ENCODE data around the gene NAP1L1. TPM values are rescaled to one million over a fixed set of nuclear protein-coding genes. Genes with fewer than 3 reads are reported as not detected.

NAP1L1 gene
- total RNA-seq, 2 experiments from 2014 or later: 348 to 904 TPM

DNA sequence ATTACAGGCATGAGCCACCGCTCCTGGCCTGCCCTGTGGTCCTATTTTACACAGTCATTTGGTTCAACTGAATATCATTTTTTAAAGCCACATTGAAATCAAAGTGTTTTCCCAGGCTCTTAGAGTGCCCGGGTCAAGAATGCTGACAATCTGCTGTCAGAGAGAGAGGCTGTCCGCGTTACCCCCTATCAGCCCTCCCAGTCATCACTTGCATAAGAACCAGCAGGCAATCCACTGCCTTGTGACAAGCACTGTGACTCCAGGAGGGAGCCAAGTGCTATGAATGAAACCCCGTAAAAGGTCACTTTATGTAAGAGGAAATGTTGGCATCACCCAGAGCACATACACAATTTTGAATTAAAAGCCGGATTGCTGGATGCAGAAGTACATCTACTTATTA is 66.4 kb downstream of the NAP1L1 start:
- Histone ChIP-seq H2AFZ (ENCODE audit: low read length) (no peak overlapping the region), H4K20me1 (ENCODE audit: insufficient read depth, low read length) (no peaks in the 10 kb centered on the region), H3K79me2 (ENCODE audit: insufficient read depth, low read depth, low read length) (no peaks in the 10 kb centered on the region), H3K27ac (ENCODE audit: low read depth, low read length, poor library complexity, severe bottlenecking) (no peak overlapping the region), H3K9me3 (ENCODE audit: low read length) (no peaks in the 10 kb centered on the region), H3K9me2 (ENCODE audit: insufficient read depth, low read length) (no peaks in the 10 kb centered on the region), H3K4me3 (ENCODE audit: low read depth, low read length, poor library complexity, severe bottlenecking) (no peak overlapping the region), H3K36me3 (ENCODE audit: insufficient read depth, low read length) (no peaks in the 10 kb centered on the region), H3K4me2 (ENCODE audit: low read length) (no peak overlapping the region), H3K4me1 (ENCODE audit: insufficient read depth, low read length, poor library complexity, severe bottlenecking) (no peaks in the 10 kb centered on the region)
- no peak for TF ChIP-seq EZH2phosphoT487 (IDR thresholded peaks at IDR 0.05; ENCODE audit: borderline replicate concordance, low read depth, low read length)
- TF ChIP-seq, protein P1, sequence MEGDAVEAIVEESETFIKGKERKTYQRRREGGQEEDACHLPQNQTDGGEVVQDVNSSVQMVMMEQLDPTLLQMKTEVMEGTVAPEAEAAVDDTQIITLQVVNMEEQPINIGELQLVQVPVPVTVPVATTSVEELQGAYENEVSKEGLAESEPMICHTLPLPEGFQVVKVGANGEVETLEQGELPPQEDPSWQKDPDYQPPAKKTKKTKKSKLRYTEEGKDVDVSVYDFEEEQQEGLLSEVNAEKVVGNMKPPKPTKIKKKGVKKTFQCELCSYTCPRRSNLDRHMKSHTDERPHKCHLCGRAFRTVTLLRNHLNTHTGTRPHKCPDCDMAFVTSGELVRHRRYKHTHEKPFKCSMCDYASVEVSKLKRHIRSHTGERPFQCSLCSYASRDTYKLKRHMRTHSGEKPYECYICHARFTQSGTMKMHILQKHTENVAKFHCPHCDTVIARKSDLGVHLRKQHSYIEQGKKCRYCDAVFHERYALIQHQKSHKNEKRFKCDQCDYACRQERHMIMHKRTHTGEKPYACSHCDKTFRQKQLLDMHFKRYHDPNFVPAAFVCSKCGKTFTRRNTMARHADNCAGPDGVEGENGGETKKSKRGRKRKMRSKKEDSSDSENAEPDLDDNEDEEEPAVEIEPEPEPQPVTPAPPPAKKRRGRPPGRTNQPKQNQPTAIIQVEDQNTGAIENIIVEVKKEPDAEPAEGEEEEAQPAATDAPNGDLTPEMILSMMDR (conservative IDR thresholded peaks at IDR 0.05; ENCODE audit: low read length): no peak
- no peak for DNase-seq (ENCODE audit: low spot score)
- ChIA-PET CTCF (ENCODE audit: unreplicated experiment) (no interaction called here), POLR2A (no interaction called here)
- BruUV-seq (replicated peaks): no TSS peak
- intact Hi-C loops (cut with micrococcal nuclease; ENCODE audit: unreplicated experiment): no loop called here

DNA sequence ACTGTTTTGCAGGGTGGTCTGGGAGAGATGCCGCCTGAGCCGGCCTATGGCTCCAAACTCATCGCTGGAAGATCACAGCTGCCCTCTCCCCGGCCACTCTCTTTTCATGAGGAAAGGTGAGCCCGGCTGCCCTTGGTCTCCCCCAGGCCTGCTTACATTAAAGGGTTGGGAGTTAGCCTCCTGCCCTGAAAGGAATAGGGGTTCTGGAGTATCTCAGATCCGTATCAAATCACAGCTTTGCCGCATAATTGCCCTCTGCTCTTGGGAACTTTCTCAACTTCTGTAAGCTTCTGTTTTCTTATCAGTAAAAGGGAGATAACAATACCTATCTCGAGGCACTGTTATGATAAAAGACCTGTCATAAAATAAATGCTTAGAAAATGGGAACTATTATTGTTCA is 70.5 kb downstream of the NAP1L1 start:
- H2AFZ ChIP-seq (ENCODE audit: low read length): no peak overlapping the region
- H3K79me2 ChIP-seq (ENCODE audit: insufficient read depth, low read depth, low read length): no peaks in the 10 kb centered on the region
- H3K4me1 ChIP-seq (ENCODE audit: insufficient read depth, low read length, poor library complexity, severe bottlenecking): no peaks in the 10 kb centered on the region
- BruUV-seq (replicated peaks): no TSS peak
- POLR2A ChIA-PET: no interaction called here
- no peak for DNase-seq (ENCODE audit: low spot score)
- TF ChIP-seq, protein P1 (conservative IDR thresholded peaks at IDR 0.05; ENCODE audit: low read length): no peak
- TF ChIP-seq EZH2phosphoT487 (IDR thresholded peaks at IDR 0.05; ENCODE audit: borderline replicate concordance, low read depth, low read length): no peak
- H3K4me2 ChIP-seq (ENCODE audit: low read length): no peak overlapping the region
- H3K9me2 ChIP-seq (ENCODE audit: insufficient read depth, low read length): no peaks in the 10 kb centered on the region
- intact Hi-C loops (cut with micrococcal nuclease; ENCODE audit: unreplicated experiment): no loop called here
- no peaks in the 10 kb centered on the region for H3K9me3 ChIP-seq (ENCODE audit: low read length)
- CTCF ChIA-PET (ENCODE audit: unreplicated experiment): no interaction called here
- H3K4me3 ChIP-seq (ENCODE audit: low read depth, low read length, poor library complexity, severe bottlenecking): no peak overlapping the region
- no peak overlapping the region for H3K27ac ChIP-seq (ENCODE audit: low read depth, low read length, poor library complexity, severe bottlenecking)
- no peaks in the 10 kb centered on the region for H4K20me1 ChIP-seq (ENCODE audit: insufficient read depth, low read length)
- H3K36me3 ChIP-seq (ENCODE audit: insufficient read depth, low read length): no peaks in the 10 kb centered on the region

DNA sequence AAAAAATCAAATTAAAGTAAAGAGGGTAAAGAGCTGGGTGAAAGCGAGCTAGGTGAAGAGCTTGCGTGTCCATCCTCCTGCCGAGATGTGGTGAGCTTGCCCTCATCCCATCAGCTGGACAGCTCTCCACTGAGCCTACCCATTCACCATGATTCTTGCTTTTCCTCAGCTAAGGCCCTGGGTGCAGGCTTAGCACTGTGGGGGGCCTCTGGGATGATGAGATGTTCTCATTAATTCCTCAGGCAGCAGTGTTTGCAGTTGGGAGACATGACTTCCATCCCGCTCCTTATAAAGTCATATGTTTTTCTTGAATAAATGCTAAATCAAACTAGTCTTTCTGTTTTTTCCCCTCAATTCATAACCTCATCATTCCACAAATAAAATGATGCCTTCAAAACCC is 70.9 kb downstream of the NAP1L1 start:
- Histone ChIP-seq H3K4me1 (ENCODE audit: insufficient read depth, low read length, poor library complexity, severe bottlenecking) (no peaks in the 10 kb centered on the region), H4K20me1 (ENCODE audit: insufficient read depth, low read length) (no peaks in the 10 kb centered on the region), H3K4me3 (ENCODE audit: low read depth, low read length, poor library complexity, severe bottlenecking) (no peak overlapping the region), H3K79me2 (ENCODE audit: insufficient read depth, low read depth, low read length) (no peaks in the 10 kb centered on the region), H3K9me2 (ENCODE audit: insufficient read depth, low read length) (no peaks in the 10 kb centered on the region), H3K4me2 (ENCODE audit: low read length) (no peak overlapping the region), H2AFZ (ENCODE audit: low read length) (no peak overlapping the region), H3K27ac (ENCODE audit: low read depth, low read length, poor library complexity, severe bottlenecking) (no peak overlapping the region), H3K36me3 (ENCODE audit: insufficient read depth, low read length) (no peaks in the 10 kb centered on the region), H3K9me3 (ENCODE audit: low read length) (no peaks in the 10 kb centered on the region)
- DNase-seq (ENCODE audit: low spot score): no peak
- TF ChIP-seq, protein P1 (conservative IDR thresholded peaks at IDR 0.05; ENCODE audit: low read length): no peak
- TF ChIP-seq EZH2phosphoT487 (IDR thresholded peaks at IDR 0.05; ENCODE audit: borderline replicate concordance, low read depth, low read length): no peak
- intact Hi-C loops (cut with micrococcal nuclease; ENCODE audit: unreplicated experiment): no loop called here
- ChIA-PET POLR2A (interaction anchor here (1.1 kb wide), 1 partner anchor 17 kb away, joined by 5 read pairs; no protein-coding TSS in a partner anchor), CTCF (ENCODE audit: unreplicated experiment) (no interaction called here)
- no TSS peak for BruUV-seq (replicated peaks)

Measured in OCI-LY7 (cell line).